A673 (cell line): Measurements from ENCODE around the gene RBM4B.

Experiments
- EZH2 ChIP-seq: fragments of 200-600 bp; sonication (generic); IDR thresholded peaks from 2 replicates; pipeline ENCODE4 v1.6.1; 2017; ENCODE audit warnings: borderline replicate concordance, low read depth, mild to moderate bottlenecking, mixed read lengths, antibody characterized with exemption, low read length; ENCODE audit not compliant: poor library complexity, severe bottlenecking
- TF ChIP-seq, protein P1 (sequence below): fragments of 300-800, 200-600 bp; sonication (generic); conservative IDR thresholded peaks from 2 replicates; pipeline ENCODE4 v1.5.1; 2017; ENCODE audit warnings: low read depth, mild to moderate bottlenecking, antibody characterized with exemption, low read length, moderate library complexity, mixed read lengths

- no peak for TF ChIP-seq EZH2
- TF ChIP-seq, protein P1, sequence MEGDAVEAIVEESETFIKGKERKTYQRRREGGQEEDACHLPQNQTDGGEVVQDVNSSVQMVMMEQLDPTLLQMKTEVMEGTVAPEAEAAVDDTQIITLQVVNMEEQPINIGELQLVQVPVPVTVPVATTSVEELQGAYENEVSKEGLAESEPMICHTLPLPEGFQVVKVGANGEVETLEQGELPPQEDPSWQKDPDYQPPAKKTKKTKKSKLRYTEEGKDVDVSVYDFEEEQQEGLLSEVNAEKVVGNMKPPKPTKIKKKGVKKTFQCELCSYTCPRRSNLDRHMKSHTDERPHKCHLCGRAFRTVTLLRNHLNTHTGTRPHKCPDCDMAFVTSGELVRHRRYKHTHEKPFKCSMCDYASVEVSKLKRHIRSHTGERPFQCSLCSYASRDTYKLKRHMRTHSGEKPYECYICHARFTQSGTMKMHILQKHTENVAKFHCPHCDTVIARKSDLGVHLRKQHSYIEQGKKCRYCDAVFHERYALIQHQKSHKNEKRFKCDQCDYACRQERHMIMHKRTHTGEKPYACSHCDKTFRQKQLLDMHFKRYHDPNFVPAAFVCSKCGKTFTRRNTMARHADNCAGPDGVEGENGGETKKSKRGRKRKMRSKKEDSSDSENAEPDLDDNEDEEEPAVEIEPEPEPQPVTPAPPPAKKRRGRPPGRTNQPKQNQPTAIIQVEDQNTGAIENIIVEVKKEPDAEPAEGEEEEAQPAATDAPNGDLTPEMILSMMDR, result no peak
Observed at GRCh38 chr11:66688561-66689534, 11.2 kb upstream of the RBM4B start.
